Ishikawa (cell line): Measurements from ENCODE around the gene SLC26A8.

Experiments
- CEBPB ChIP-seq: IDR thresholded peaks from 2 replicates; pipeline ENCODE4 v1.6.1; 2012
- CREB1 ChIP-seq: IDR thresholded peaks from 2 replicates; pipeline ENCODE4 v1.6.1; 2012; ENCODE audit warnings: low read depth
- EGR1 ChIP-seq: IDR thresholded peaks from 2 replicates; pipeline ENCODE4 v1.6.1; 2012
- EP300 ChIP-seq: IDR thresholded peaks from 2 replicates; pipeline ENCODE4 v1.6.1; 2012; ENCODE audit warnings: borderline replicate concordance

GRCh38 chr6:36040958-36041357, 16.5 kb upstream of the SLC26A8 start:
- TF ChIP-seq EP300 (no peak), CEBPB (no peak), EGR1 (no peak), CREB1 (no peak)
